ENCODE data around the gene PAMR1.

GRCh38 chr11:35520376-35520775 is 5.0 kb downstream of the PAMR1 start:
- TF ChIP-seq CTCF (IDR thresholded peaks at IDR 0.05) (no peak), POLR2A (IDR thresholded peaks at IDR 0.05) (no peak)
